K562 (cell line): Measurements from ENCODE around the gene TRAF3IP1. TPM values are rescaled to one million over a fixed set of nuclear protein-coding genes. Genes with fewer than 3 reads are reported as not detected.

ENCODE experiments used
- ATAC-seq: fragments of 200-7000 bp; cut with Tn5 transposase; 3 replicates; pipeline ENCODE4 v1.9.1; 2020; ENCODE audit warnings: moderate library complexity
- BruUV-seq: library from RNA; stranded (reverse); fragments of 400-500 nt; replicated peaks from 2 replicates; lab custom pipeline; 2021; lab: Mats Ljungman, UMichigan
- CTCF ChIA-PET: fragments of 300-600 bp; formaldehyde crosslinking; extraction: SDS; loops from one replicate; lab custom pipeline; 2021; ENCODE audit warnings: low intra/inter-chr PET ratio; lab: Yijun Ruan, JAX
- POLR2A ChIA-PET: fragments of 300-600, 350-650 bp; sonication (Branson Sonifier 250); formaldehyde crosslinking; extraction: SDS; loops from one replicate; lab custom pipeline; 2021; ENCODE audit warnings: antibody characterized with exemption, inconsistent platforms; lab: Yijun Ruan, JAX
- DNase-seq, 4 experiments: peaks; one replicate each; pipeline versions ENCODE4 v3.0.0 to v3.0.0-alpha.2; 2011 to 2018; ENCODE audit warnings: low spot score in 3 of 4, mixed read lengths in 3 of 4; ENCODE audit errors: extremely low read depth in 1 of 4
- FAIRE-seq: peaks from 2 replicates; lab custom pipeline; 2011; peaks lifted over from hg19 to GRCh38; lab: Jason Lieb, UNC
- H2AFZ ChIP-seq: 2 replicates; pipeline ENCODE4 v1.6.0; 2011; ENCODE audit warnings: low read depth, low read length, control low read depth, inconsistent platforms
- H3K27ac ChIP-seq: fragments of 200-600 bp; 3 replicates; pipeline ENCODE4 v1.8.0; 2011; ENCODE audit warnings: low read depth, mild to moderate bottlenecking, control low read depth, inconsistent platforms, low read length, moderate library complexity, mixed read lengths; ENCODE audit errors: extremely low read depth
- H3K27me3 ChIP-seq, 2 experiments: fragments of 300-600 bp in 1 of 2; 2 replicates in 1 of 2; 3 replicates in 1 of 2; pipeline versions ENCODE4 v1.6.0 to v1.8.0; 2011; ENCODE audit warnings: inconsistent platforms in 2 of 2, low read length in 2 of 2, mild to moderate bottlenecking in 1 of 2, mixed read lengths in 1 of 2, moderate library complexity in 1 of 2; ENCODE audit not compliant: control insufficient read depth in 2 of 2, insufficient read depth in 2 of 2
- H3K36me3 ChIP-seq: fragments of 300-600 bp; 3 replicates; pipeline ENCODE4 v1.8.0; 2011; ENCODE audit warnings: mild to moderate bottlenecking, low read length, inconsistent platforms; ENCODE audit not compliant: control insufficient read depth, insufficient read depth
- H3K4me1 ChIP-seq, 2 experiments: fragments of 200-600 bp in 1 of 2; replicated peaks in 1 of 2; 2 replicates in 1 of 2; 3 replicates in 1 of 2; pipeline versions ENCODE4 v1.5.1 to v1.8.0; 2011; ENCODE audit warnings: inconsistent platforms in 2 of 2, low read length in 2 of 2, mild to moderate bottlenecking in 1 of 2, mixed read lengths in 1 of 2, moderate library complexity in 1 of 2; ENCODE audit not compliant: control insufficient read depth in 2 of 2, insufficient read depth in 2 of 2
- H3K4me2 ChIP-seq: 2 replicates; pipeline ENCODE4 v1.6.1; 2011; ENCODE audit warnings: low read length, control low read depth, inconsistent platforms, mixed read lengths; ENCODE audit not compliant: insufficient read depth
- H3K4me3 ChIP-seq: fragments of 200-600 bp; sonication (generic), shearing (Covaris generic); 2 replicates; pipeline ENCODE4 v1.5.1; 2016; ENCODE audit warnings: control low read depth, inconsistent platforms
- H3K79me2 ChIP-seq: fragments of 200-600 bp; 3 replicates; pipeline ENCODE4 v1.8.0; 2011; ENCODE audit warnings: low read length, inconsistent platforms; ENCODE audit not compliant: control insufficient read depth, insufficient read depth
- H3K9ac ChIP-seq, 2 experiments: 2 replicates each; pipeline versions ENCODE4 v1.6.0 to v1.6.1; 2011; ENCODE audit warnings: low read depth in 2 of 2, low read length in 2 of 2, control low read depth in 1 of 2, inconsistent platforms in 1 of 2, mild to moderate bottlenecking in 1 of 2, mixed read lengths in 1 of 2; ENCODE audit not compliant: insufficient read depth in 1 of 2
- H3K9me1 ChIP-seq: one replicate; pipeline ENCODE4 v1.6.0; 2011; ENCODE audit warnings: inconsistent platforms, mild to moderate bottlenecking, low read length, moderate library complexity; ENCODE audit not compliant: control insufficient read depth, insufficient read depth
- H3K9me3 ChIP-seq: replicated peaks from 2 replicates; pipeline ENCODE4 v1.5.1; 2011; ENCODE audit warnings: low read depth, low read length, inconsistent platforms; ENCODE audit not compliant: control insufficient read depth, insufficient read depth
- H4K20me1 ChIP-seq: replicated peaks from 2 replicates; pipeline ENCODE4 v1.6.1; 2011; ENCODE audit warnings: low read length, inconsistent platforms, mixed read lengths; ENCODE audit not compliant: control insufficient read depth, insufficient read depth
- ATF3 ChIP-seq, 2 experiments: fragments of 450-650 bp in 1 of 2; sonication (generic) in 1 of 2; formaldehyde crosslinking in 1 of 2; IDR thresholded peaks in 1 of 2; conservative IDR thresholded peaks in 1 of 2; 2 replicates each; pipeline versions ENCODE4 v1.6.1 to v1.8.1; 2016 to 2023; ENCODE audit warnings: mild to moderate bottlenecking in 2 of 2, moderate library complexity in 2 of 2, inconsistent platforms in 1 of 2, missing genetic modification reagents in 1 of 2
- KAT8 ChIP-seq: fragments of 450-650 bp; IDR thresholded peaks from 2 replicates; pipeline ENCODE4 v1.6.1; 2016; ENCODE audit warnings: low read depth, mild to moderate bottlenecking
- WGBS: fragments of 100-300 bp; shearing (Covaris generic); methylation state at CpG from one replicate; pipeline ENCODE4 v1.1.6; 2016; ENCODE audit warnings: low coverage, mixed read lengths; ENCODE audit not compliant: insufficient coverage; ENCODE audit errors: missing lambda C conversion rate; 5-methylcytosine and 5-hydroxymethylcytosine counted together
- in situ Hi-C: fragments of 300-500 bp; cut with MboI; formaldehyde crosslinking; loops from 4 replicates; pipeline ENCODE4 v1.15.0; 2018; ENCODE audit warnings: inconsistent platforms, mixed read lengths
- intact Hi-C: fragments of 100-400 bp; cut with micrococcal nuclease; formaldehyde crosslinking; loops from 2 replicates; pipeline ENCODE4 v1.14.2; 2022
- polyA plus RNA-seq, 8 experiments: library from polyadenylated mRNA; depleted of rRNA in 4 of 8; stranded (reverse) in 5 of 8; unstranded in 3 of 8; fragments of >200 nt; fragmentation: Nextera tagmentation in 2 of 8; fragmentation: Illumina TruSeq in 1 of 8; extraction: Ambion mirVana in 2 of 8; extraction: Trizol in 1 of 8; gene quantifications; 2 replicates each; pipeline versions ENCODE4 v1.2.1 to v1.2.3, GENCODE V29; 2011 to 2014; ENCODE audit warnings: inconsistent platforms in 1 of 8, missing spikeins in 1 of 8
- total RNA-seq, 7 experiments: library from RNA; depleted of rRNA in 6 of 7; stranded (reverse); fragments of >200 nt in 6 of 7; fragmentation: Illumina TruSeq in 2 of 7; extraction: Trizol in 2 of 7; gene quantifications; 2 replicates each; pipeline versions ENCODE4 v1.2.1 to v1.2.3, GENCODE V29; 2011 to 2021; ENCODE audit warnings: low replicate concordance in 1 of 7

TRAF3IP1 gene
- total and polyA plus RNA-seq, 9 of the 15 experiments (the other 6 are each of a cell fraction or from before 2014, with no cell fraction given): 1.3 to 7.4 (median 3.4) TPM

- H3K27me3 ChIP-seq: no peaks in the 10 kb centered on the region; a peak in 1 of 5 replicates
- H3K4me2 ChIP-seq: no peak overlapping the region
- TF ChIP-seq ATF3 (IDR thresholded peaks at IDR 0.05) (peak; percentile 30; the same call in 1 of the 2 replicates), ATF3 (CRISPR knock-in tag; conservative IDR thresholded peaks at IDR 0.05) (no peak), KAT8 (no peak)
- CTCF ChIA-PET: no interaction called here
- in situ Hi-C loops: no loop called here
- H3K27ac ChIP-seq: no peak overlapping the region
- ATAC-seq (no peak), FAIRE-seq (peak; percentile 19), DNase-seq (no peak)
- 90% methylated on average over 7 of the region's 7 CpGs for WGBS
- no peaks in the 10 kb centered on the region; the same call in 1 of the 2 replicates for H4K20me1 ChIP-seq
- peaks cover 5% of the 10 kb centered on the region; the same call in 1 of the 3 replicates for H3K36me3 ChIP-seq
- intact Hi-C loops: no loop called here
- no peak overlapping the region for H3K9ac ChIP-seq
- H2AFZ ChIP-seq: no peak overlapping the region
- H3K9me1 ChIP-seq: peaks cover 5% of the 10 kb centered on the region
- H3K79me2 ChIP-seq: peaks cover 52% of the 10 kb centered on the region
- H3K4me1 ChIP-seq: peaks cover 3 to 45% of the 10 kb centered on the region in 2 experiments; a peak in 4 of 5 replicates
- H3K9me3 ChIP-seq: no peaks in the 10 kb centered on the region
- TSS peak; percentile 53 for BruUV-seq
- POLR2A ChIA-PET: interaction anchor here (0.5 to 1.4 kb wide), 2 partner anchors 26 to 412 kb away, joined by 3 to 4 read pairs; no protein-coding TSS in a partner anchor
- no peak overlapping the region for H3K4me3 ChIP-seq
Observed at GRCh38 chr2:238286551-238286950, 33.8 kb upstream of the TRAF3IP1 start.
